Activated naive CD8-positive, alpha-beta T cell treated with anti-CD3 and anti-CD28 coated beads, Interleukin-2, amount 50 U/mL, for 16 hours (primary cell): Measurements from ENCODE around the gene TPPP.

Experiments used
- DNase-seq: peaks from one replicate; pipeline ENCODE4 v3.0.0-alpha.2; 2020; ENCODE audit warnings: low read depth, low spot score

Gene TPPP

GRCh38 chr5:665541-665955 lies 27.6 kb downstream of the TPPP start:
- no peak for DNase-seq

DNA sequence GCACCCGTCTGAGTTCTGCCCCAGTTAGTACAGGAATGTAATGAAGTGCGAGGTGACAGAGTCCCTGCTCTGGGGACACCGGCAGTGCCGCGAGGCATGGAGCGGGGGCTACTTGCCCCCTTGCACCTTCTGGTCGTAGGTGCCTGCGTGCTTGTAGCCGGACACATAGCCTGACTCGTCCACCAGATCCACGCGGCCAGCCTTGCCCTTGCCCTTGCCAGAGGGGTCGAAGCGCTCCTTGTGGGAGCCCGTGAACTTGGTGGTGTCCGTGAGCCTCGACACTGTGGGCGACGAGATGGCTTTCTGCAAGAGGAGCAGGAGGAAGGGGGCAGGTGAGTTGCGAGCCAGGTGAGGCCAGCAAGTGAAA lies 28.2 kb downstream of the TPPP start:
- no peak for DNase-seq

- DNase-seq = no peak
These were observed 28.7 kb downstream of the TPPP start for GRCh38 chr5:664343-664993.

DNA sequence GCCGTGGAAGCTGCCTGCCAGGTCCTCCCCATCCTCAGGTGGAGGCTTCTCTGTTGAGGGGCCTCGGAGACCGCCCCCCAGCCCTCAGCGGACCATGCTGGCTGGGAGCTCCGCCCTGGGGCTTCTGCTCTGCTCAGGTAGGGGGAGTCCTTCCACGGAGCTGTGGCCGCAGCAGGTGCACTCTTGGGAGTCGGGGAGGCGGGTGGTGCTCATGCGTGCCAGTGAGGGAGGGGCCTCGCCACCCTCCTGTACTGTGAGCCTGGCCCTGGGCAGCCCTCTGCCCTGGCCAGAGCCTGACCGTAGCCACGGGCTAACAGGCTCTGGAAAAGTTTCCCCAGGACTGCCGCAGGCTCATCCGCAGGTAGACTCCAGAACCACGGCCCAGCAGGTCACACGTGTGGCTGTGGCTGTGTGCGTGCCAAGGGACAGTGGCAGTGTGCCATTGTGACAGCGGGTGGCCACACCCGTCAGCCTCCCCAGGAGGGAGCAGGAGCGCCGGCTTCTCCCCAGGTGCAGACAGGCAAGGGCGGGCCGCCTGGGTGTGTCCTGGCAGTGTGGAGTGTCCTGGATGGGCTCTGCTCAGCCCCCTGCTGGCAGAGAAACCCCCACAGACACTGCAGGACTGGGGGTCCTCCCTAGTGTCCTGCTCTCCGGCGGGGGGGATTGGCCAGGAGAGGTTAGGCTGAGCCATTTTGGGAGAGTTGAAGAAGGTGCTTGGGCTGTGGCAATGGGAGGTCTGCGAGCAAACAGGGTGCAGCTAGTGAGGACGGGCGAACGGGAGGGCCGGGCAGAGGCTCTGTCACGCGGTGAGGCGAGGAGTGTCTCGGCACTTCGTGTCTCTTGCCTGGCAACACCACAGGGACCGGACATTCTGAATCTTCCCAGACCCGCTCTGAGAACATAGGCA lies 29.5 kb downstream of the TPPP start:
- no peak for DNase-seq

- DNase-seq = no peak
These were observed 30.3 kb downstream of the TPPP start for GRCh38 chr5:662751-663435.

DNA sequence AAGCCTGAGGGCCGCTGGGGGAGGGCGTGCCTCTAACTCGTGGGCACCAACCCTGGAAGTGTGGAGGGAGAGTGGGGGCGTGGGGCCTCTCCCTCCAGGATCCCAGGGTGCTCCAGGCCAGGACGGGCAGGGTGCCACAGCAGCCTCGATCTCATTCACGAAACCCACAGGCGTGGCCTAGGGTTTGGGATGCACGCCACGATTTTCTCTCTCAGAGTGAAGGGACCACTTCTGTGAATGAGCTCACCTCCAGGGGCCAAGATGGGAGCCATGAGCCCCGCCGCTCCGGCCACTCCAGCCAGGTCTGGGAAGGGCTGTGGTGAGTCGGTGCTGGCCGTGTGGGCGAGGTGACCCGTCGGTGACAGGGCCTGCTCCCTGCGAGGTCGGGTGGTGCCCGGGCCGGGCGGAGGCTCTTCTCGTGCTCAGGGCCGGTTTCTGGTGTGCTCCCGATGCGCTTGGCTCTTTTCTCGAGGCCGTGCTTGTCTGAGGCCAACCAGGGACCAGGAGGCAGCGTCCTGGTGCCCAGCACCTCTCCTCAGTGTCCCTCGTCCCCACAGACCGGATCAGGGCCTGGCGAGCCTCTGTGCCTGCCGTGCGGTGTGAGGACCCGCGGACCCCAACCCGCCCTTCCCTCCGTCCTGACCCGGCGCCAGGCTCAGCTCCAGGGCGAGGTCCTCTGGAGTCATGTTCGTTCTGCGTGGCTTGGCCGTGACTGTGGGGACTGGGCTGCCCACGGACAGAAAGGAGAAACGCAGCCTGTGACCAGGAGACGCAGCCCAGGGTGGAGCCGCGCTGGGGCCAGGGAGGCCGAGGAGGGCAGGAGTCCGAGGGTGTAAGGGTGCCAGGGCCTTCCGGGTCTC lies 31.0 kb downstream of the TPPP start:
- DNase-seq = no peak

DNA sequence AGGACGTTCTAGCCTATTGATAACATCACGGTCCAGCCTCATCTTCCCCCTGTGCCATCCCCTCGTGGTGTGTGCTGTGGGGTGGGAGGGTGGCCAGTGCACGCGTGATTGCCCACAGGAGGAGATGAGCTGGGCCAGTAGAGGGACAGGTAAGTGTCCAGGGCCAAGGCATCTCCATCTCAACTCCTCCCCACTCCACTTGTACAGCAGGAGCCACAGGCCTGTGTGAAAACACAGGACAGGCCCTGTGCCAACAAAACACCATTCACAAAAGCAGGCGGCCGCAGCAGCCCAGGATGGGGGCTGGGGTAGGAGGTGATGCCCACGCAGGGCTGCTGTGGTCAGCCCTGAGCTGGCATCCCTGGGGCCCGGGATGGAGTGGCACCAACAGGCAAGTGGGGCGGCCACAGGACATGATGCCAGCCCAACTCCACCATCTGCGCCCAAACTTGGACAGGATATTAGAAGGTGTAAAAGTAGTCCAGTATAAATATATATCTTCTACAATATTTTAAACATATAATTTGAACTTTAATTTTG lies 32.6 kb downstream of the TPPP start:
- DNase-seq = no peak

DNA sequence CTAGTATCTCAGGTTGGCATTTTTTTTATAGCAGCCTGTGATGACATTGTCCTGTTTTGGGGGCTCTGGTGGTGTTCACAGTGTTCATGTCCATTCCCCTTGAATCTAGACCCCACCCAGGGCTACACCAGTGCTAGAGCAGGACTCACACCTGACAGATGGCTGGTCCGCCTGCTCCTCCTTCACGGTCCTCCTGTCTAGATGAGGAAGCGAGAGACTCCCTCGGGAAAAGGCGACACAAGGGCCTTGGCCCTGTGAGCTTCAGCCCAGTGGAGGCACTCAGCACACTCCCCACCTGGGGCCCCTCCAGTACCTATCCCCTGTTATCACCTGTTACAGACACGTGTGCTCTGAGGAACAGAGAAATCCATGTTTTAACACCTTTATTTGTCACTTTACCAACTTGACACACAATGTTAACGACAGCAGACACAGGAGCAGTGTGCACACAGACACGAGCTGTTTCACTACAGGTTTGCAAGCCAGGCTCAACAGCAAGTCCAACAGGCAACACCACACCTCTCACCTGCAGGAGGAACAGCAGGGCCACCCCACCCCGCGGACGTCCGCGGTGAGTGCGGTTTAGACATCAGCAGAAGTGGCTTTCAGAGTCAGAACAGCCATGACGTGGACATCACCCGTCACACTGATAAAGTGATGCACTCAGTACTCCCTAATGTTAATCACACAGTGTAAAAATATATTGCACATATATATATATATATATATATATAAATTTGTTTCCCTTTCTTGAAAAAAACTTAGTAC lies 33.5 kb downstream of the TPPP start:
- no peak for DNase-seq

GRCh38 chr5:658103-658502 lies 35.0 kb downstream of the TPPP start:
- DNase-seq = no peak

DNA sequence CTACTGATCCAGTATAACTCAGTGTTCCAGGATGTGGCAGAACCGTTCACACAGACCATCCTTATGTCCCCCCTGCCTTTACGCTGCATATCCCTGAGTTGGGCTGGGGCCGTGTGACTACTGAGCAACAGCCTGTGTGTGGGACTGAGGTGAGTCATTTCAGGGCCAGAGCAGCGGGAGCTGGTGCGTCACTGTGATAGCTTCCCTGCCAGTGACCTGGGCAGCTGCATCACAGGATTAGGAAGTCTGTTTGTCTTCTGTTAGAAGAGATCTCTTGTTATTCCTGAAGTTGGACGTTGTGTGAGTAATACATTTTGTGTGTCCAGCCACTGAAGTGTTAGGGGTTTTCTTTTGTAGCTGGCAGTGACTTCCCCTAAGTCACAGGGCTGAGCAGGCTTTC lies 35.6 kb downstream of the TPPP start:
- DNase-seq = no peak

- no peak for DNase-seq
These were observed 37.7 kb downstream of the TPPP start for GRCh38 chr5:655406-655805.

DNA sequence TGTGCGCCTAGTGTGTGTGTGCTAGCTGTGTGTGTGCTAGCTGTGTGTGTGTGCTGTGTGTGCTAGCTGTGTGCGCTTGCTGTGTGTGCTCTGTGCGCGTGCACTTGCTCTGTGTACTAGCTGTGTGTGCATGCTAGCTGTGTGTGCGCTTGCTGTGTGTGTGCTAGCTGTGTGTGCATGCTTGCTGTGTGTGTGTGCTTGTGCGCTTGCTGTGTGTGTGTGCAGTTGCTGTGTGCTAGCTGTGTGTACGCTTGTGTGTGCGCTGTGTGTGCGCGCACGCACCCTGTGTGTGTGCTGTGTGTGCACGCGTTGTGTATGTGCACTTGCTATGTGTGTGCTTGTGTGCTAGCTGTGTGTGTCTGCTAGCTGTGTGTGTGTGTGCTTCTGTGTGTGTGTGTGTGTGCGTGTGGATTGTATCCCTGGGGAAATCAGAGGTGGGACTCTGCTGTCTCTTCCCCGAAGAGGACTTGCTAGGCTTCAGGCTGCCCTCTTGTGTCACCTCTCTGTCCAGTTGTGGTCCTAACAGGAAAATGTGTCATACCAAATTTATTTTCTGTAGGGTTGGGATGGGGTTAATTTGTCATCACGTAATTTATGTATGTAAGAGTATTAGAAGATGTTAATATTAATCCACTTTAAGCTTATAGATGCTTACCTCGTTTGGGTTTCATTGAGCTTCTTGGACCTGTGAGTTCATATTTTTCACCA lies 38.9 kb downstream of the TPPP start:
- no peak for DNase-seq

GRCh38 chr5:652773-653350 lies 40.3 kb downstream of the TPPP start:
- DNase-seq = no peak

DNA sequence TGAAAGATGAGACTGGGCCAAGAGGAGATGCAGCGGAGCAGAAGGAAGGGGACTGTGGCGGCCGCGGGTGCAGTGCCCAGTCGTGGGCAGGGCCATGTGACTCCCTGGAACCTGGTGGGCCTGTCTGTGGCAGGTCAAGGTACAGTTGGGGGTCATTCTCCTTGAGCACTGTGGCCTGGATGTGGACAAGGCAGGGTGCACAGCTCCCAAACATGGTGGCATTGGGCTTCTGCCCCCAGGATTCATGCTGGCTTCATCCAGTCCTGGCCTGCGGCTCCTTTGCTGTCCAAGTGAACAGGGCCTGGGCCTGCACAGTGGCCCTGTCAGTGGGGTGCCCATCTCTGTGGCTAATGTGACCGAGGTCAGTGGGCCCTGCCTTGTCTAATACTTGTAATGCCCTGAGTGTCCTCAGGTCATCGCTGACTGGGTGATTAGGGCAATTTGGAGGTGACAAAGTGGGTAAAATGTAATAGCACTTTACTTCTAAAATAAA lies 41.1 kb downstream of the TPPP start:
- no peak for DNase-seq

DNA sequence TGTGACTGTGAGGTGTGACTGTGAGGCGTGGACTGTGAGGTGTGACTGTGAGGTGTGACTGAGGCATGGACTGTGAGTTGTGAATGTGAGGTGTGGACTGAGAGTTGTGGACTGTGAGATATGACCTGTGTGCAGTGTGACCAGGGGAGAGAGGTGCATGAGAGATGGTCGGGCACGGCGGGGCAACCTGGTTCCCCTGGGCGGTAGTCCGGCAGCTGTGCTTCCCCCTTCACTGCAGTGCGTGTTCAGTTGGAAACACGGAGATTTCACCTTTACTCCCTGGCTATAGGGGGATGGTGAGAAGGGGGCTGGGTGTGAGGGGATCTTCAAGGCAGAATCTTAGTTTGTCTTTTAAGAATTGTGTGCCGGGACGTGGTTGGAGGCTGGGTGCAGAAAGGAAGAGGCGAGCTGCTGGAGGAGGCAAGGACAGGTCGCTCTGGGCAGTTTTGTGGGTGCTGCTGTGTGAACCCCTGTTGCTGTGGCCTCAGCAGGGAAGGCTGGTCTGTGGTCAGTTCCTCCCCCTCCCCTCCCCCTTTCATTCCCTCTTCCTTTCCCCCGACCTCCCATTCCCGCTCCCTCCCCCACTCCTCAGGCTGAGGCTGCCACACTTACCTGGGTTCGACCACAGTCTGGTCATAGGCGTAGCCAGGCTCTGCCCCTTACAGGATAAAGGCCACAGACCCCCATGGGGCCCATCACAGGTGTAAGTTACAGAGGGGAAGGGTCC lies 41.7 kb downstream of the TPPP start:
- no peak for DNase-seq

GRCh38 chr5:647727-648126 lies 45.4 kb downstream of the TPPP start:
- no peak for DNase-seq

GRCh38 chr5:647311-647710 lies 45.8 kb downstream of the TPPP start:
- no peak for DNase-seq

DNA sequence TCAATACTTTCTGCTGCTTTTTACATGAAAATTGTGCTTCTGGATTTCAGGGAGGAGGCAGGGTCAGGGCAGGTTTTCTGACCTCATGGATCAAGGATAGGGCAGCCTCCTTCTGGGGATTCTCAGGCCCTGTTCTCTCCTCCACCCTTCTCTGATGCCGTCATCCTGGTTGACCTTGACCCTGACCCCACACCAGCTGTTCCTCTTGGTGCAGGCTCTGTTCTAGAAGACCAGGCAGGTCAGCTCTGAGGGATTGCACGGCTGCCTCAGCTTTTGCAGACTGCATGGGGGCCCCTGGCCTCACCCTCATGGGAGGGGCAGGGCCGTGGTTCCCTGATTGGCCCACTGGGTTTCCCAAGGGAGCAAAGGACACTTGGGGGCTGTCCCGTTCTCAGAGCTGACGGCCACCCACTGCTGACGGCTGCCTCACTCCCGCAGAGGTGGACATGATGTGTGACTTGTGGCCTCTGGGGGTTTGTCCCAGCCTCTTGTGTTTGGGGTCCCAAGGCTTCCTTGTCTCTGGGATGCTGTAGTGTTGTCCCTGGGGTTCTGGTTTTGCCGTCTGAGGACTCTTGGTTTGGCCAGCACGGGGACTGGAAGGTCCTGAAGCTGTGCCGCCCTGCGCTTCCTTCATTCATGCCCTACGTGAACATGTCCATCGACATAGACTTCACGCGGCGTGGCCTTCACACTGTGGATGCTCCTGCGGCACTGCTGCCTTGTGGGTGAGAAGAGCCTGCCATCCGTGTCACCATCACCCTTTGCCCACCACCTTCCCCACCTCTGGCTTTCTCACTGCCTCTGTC lies 46.6 kb downstream of the TPPP start:
- no peak for DNase-seq
